ENCODE results near the gene CCP110.

The CCP110 gene

DNA sequence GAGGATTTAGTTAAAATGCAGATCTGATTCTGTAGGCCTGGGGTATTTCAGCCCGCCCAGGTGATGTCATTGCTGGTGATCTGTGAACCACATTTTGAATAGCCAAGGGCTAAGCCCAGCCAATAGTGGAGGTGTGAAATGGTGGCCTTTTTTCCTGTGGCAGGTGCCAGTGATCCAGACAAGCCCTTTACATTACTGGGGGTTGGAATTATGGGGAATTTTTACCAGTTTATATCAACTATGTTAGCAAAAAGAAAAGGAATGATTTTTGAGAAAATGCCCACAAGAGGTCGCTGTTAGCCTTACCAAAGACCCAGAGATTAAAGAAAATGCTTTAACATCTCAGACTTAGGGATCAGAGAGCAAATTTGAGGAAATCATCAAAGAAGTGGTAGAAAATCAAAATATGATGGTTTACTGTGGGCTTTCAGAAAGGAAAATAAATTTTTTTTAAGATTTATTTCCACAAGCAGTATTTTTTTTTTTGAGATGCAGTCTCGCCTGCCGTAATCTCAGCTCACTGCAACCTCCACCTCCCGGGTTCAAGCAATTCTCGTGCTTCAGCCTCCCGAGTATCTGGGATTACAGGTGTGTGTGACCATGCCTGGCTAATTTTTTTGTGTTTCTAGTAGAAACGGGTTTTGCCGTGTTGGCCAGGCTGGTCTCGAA lies 35.6 kb downstream of the CCP110 start:
- Histone ChIP-seq H3K4me3 (ENCODE audit: low read depth in 1 of 2, low read length in 2 of 2) (no peak overlapping the region), H3K36me3 (ENCODE audit: insufficient read depth, low read length) (peaks cover under 1% of the 10 kb centered on the region; the same call in 1 of the 2 replicates), H2AFZ (ENCODE audit: low read depth, low read length) (0 out of 2 replicates have a peak overlapping the region, but pooled peaks have one; percentile 40), H3K27me3 (ENCODE audit: insufficient read depth, low read length, poor library complexity) (no peaks in the 10 kb centered on the region), H3K9me3 (ENCODE audit: insufficient read depth, low read length, severe bottlenecking) (no peaks in the 10 kb centered on the region), H3K4me1 (ENCODE audit: insufficient read depth, low read length) (peaks cover 22% of the 10 kb centered on the region), H3K4me2 (ENCODE audit: insufficient read depth, low read length) (no peak overlapping the region), H3K9ac (ENCODE audit: low read depth, low read length) (no peak overlapping the region), H4K20me1 (ENCODE audit: insufficient read depth, low read length) (no peaks in the 10 kb centered on the region), H3K27ac (ENCODE audit: low read length) (no peak overlapping the region), H3K79me2 (ENCODE audit: insufficient read depth, low read length) (peaks cover 23% of the 10 kb centered on the region; the same call in 1 of the 2 replicates)
- DNase-seq, result no peak
- TF ChIP-seq, protein P1, sequence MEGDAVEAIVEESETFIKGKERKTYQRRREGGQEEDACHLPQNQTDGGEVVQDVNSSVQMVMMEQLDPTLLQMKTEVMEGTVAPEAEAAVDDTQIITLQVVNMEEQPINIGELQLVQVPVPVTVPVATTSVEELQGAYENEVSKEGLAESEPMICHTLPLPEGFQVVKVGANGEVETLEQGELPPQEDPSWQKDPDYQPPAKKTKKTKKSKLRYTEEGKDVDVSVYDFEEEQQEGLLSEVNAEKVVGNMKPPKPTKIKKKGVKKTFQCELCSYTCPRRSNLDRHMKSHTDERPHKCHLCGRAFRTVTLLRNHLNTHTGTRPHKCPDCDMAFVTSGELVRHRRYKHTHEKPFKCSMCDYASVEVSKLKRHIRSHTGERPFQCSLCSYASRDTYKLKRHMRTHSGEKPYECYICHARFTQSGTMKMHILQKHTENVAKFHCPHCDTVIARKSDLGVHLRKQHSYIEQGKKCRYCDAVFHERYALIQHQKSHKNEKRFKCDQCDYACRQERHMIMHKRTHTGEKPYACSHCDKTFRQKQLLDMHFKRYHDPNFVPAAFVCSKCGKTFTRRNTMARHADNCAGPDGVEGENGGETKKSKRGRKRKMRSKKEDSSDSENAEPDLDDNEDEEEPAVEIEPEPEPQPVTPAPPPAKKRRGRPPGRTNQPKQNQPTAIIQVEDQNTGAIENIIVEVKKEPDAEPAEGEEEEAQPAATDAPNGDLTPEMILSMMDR (IDR thresholded peaks at IDR 0.05; ENCODE audit: borderline replicate concordance, extremely low read depth, low read length, poor library complexity, severe bottlenecking), result peak; percentile 76
- no peak for TF ChIP-seq EZH2 (IDR thresholded peaks at IDR 0.05; ENCODE audit: borderline replicate concordance, low read depth, low read length, severe bottlenecking)
- ATAC-seq (ENCODE audit: insufficient read depth, low read depth), result no peak

DNA sequence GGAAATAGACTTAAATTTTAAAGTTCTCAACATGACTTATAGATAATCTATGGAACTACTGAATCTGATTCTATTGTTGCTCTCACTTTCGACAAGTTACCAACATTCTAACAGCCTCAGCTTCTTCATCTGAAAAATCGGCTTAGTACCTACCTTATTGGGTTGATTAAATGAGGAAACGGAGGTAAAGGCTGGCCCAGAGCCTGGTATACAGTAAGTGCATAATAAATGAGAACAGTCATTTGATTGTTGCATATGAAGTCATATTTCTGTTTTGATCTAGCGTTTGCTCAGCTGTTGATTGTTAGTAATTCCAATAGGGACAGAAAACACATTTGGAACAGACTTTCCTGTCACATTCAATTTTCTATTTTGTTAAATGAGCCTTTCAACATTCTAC lies 36.3 kb downstream of the CCP110 start:
- Histone ChIP-seq H3K27me3 (ENCODE audit: insufficient read depth, low read length, poor library complexity) (no peaks in the 10 kb centered on the region), H3K4me1 (ENCODE audit: insufficient read depth, low read length) (peaks cover 14% of the 10 kb centered on the region), H3K79me2 (ENCODE audit: insufficient read depth, low read length) (peaks cover 18% of the 10 kb centered on the region; the same call in 1 of the 2 replicates), H2AFZ (ENCODE audit: low read depth, low read length) (no peak overlapping the region), H3K9me3 (ENCODE audit: insufficient read depth, low read length, severe bottlenecking) (no peaks in the 10 kb centered on the region), H4K20me1 (ENCODE audit: insufficient read depth, low read length) (no peaks in the 10 kb centered on the region), H3K36me3 (ENCODE audit: insufficient read depth, low read length) (peaks cover 8% of the 10 kb centered on the region; the same call in 1 of the 2 replicates), H3K27ac (ENCODE audit: low read length) (no peak overlapping the region), H3K9ac (ENCODE audit: low read depth, low read length) (no peak overlapping the region), H3K4me3 (ENCODE audit: low read depth in 1 of 2, low read length in 2 of 2) (no peak overlapping the region), H3K4me2 (ENCODE audit: insufficient read depth, low read length) (no peak overlapping the region)
- DNase-seq (no peak), ATAC-seq (ENCODE audit: insufficient read depth, low read depth) (no peak)
- TF ChIP-seq EZH2 (IDR thresholded peaks at IDR 0.05; ENCODE audit: borderline replicate concordance, low read depth, low read length, severe bottlenecking), result no peak
- TF ChIP-seq, protein P1 (IDR thresholded peaks at IDR 0.05; ENCODE audit: borderline replicate concordance, extremely low read depth, low read length, poor library complexity, severe bottlenecking), result no peak

- H3K9me3 ChIP-seq (ENCODE audit: insufficient read depth, low read length, severe bottlenecking), result no peaks in the 10 kb centered on the region
- no peak overlapping the region for H3K9ac ChIP-seq (ENCODE audit: low read depth, low read length)
- DNase-seq (no peak), ATAC-seq (ENCODE audit: insufficient read depth, low read depth) (no peak)
- H3K27ac ChIP-seq (ENCODE audit: low read length), result no peak overlapping the region
- no peak overlapping the region for H3K4me3 ChIP-seq (ENCODE audit: low read depth in 1 of 2, low read length in 2 of 2)
- H3K79me2 ChIP-seq (ENCODE audit: insufficient read depth, low read length), result peaks cover 7% of the 10 kb centered on the region; the same call in 1 of the 2 replicates
- no peaks in the 10 kb centered on the region for H3K27me3 ChIP-seq (ENCODE audit: insufficient read depth, low read length, poor library complexity)
- no peaks in the 10 kb centered on the region for H4K20me1 ChIP-seq (ENCODE audit: insufficient read depth, low read length)
- no peaks in the 10 kb centered on the region for H3K4me1 ChIP-seq (ENCODE audit: insufficient read depth, low read length)
- H3K36me3 ChIP-seq (ENCODE audit: insufficient read depth, low read length), result peaks cover 36% of the 10 kb centered on the region
- no peak overlapping the region for H3K4me2 ChIP-seq (ENCODE audit: insufficient read depth, low read length)
- TF ChIP-seq, protein P1 (IDR thresholded peaks at IDR 0.05; ENCODE audit: borderline replicate concordance, extremely low read depth, low read length, poor library complexity, severe bottlenecking), result no peak
- TF ChIP-seq EZH2 (IDR thresholded peaks at IDR 0.05; ENCODE audit: borderline replicate concordance, low read depth, low read length, severe bottlenecking), result no peak
- no peak overlapping the region for H2AFZ ChIP-seq (ENCODE audit: low read depth, low read length)
Measured at GRCh38 chr16:19563377-19563776, 39.6 kb downstream of the CCP110 start.

Measured in DND-41 (cell line).